ENCODE measurements around the gene PTPRM.

DNA sequence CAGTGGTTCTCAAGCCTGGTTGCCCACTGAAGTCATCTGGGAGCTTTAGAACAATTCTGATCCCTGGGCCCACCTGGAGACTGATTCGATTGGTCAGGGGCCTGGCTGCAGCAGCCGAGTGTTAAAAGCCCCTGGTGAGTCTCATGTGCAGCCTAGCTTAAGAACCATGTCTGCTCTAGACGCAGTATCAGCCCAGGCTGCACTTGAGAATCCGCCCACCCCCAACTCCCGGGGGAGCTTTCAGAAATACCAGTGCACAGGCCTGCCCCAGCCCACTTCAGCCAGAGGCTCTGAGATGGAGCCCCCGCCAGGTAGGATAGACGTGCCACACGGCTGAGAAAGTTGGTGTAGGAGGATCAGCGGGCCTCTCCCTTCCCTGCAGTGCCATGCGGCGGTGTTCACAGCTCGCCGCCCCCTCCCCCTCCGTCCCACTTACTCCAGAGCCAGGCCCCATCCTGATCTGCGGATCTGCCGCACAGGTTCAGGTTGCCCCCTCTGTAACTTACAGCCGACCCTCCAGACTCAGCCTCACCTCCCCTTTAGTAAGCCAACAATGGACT is 833.2 kb downstream of the PTPRM start:
- TF ChIP-seq, protein P1, sequence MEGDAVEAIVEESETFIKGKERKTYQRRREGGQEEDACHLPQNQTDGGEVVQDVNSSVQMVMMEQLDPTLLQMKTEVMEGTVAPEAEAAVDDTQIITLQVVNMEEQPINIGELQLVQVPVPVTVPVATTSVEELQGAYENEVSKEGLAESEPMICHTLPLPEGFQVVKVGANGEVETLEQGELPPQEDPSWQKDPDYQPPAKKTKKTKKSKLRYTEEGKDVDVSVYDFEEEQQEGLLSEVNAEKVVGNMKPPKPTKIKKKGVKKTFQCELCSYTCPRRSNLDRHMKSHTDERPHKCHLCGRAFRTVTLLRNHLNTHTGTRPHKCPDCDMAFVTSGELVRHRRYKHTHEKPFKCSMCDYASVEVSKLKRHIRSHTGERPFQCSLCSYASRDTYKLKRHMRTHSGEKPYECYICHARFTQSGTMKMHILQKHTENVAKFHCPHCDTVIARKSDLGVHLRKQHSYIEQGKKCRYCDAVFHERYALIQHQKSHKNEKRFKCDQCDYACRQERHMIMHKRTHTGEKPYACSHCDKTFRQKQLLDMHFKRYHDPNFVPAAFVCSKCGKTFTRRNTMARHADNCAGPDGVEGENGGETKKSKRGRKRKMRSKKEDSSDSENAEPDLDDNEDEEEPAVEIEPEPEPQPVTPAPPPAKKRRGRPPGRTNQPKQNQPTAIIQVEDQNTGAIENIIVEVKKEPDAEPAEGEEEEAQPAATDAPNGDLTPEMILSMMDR (IDR thresholded peaks at IDR 0.05): no peak
- TF ChIP-seq EZH2 (IDR thresholded peaks at IDR 0.05): no peak
- no peak for TF ChIP-seq EZH2phosphoT487 (IDR thresholded peaks at IDR 0.05)

Data from neural progenitor cell (in vitro differentiated cells).